ENCODE measurements around the gene AATF. TPM values are rescaled to one million over a fixed set of nuclear protein-coding genes. Genes with fewer than 3 reads are reported as not detected.

The AATF gene
- total and polyA plus RNA-seq, 2 of the 8 experiments (the other 6 are each of a cell fraction or from before 2014, with no cell fraction given), result 20.1 to 62.8 TPM

- Histone ChIP-seq H3K14ac (ENCODE audit: insufficient read length) (no peak overlapping the region), H2BK20ac (ENCODE audit: low read length) (no peak overlapping the region), H3K56ac (replicated peaks; ENCODE audit: insufficient read length, low read depth, low read length) (no peak overlapping the region), H4K20me1 (replicated peaks in 1 of 2; ENCODE audit: control insufficient read depth in 1 of 2, insufficient read depth in 2 of 2, low read length in 2 of 2) (no peaks in the 10 kb centered on the region), H4K5ac (ENCODE audit: insufficient read length, low read depth, low read length) (no peak overlapping the region), H4K8ac (ENCODE audit: extremely low read depth, insufficient read depth, low read length) (no peak overlapping the region), H3K4me3 (ENCODE audit: extremely low read depth in 1 of 4, insufficient read depth in 2 of 4, low read depth in 3 of 4, low read length in 4 of 4) (no peak overlapping the region), H3K9ac (replicated peaks in 1 of 4; ENCODE audit: extremely low read depth in 1 of 4, low read depth in 3 of 4, low read length in 3 of 4) (no peak overlapping the region), H2AFZ (ENCODE audit: low read length) (no peak overlapping the region), H2BK120ac (replicated peaks; ENCODE audit: low read depth, low read length) (no peak overlapping the region), H4K91ac (replicated peaks; ENCODE audit: insufficient read length, low read length) (no peak overlapping the region), H2BK5ac (ENCODE audit: low read depth, low read length) (no peak overlapping the region), H3K79me1 (ENCODE audit: low read depth, low read length) (no peaks in the 10 kb centered on the region), H3K4me2 (ENCODE audit: insufficient read depth in 1 of 2, low read depth in 2 of 2, low read length in 2 of 2) (no peak overlapping the region), H3K18ac (ENCODE audit: extremely low read depth, low read length) (no peak overlapping the region), H2BK15ac (ENCODE audit: low read length) (no peak overlapping the region), H3K27ac (ENCODE audit: low read depth, low read length) (no peak overlapping the region), H3K27me3 (replicated peaks in 1 of 4; ENCODE audit: control insufficient read depth in 3 of 4, extremely low read depth in 1 of 4, insufficient read depth in 3 of 4, low read length in 3 of 4) (no peaks in the 10 kb centered on the region), H3K79me2 (ENCODE audit: control insufficient read depth in 1 of 2, insufficient read depth in 2 of 2, low read length in 2 of 2) (no peaks in the 10 kb centered on the region), H3K4ac (replicated peaks; ENCODE audit: insufficient read length, low read depth, low read length) (no peak overlapping the region), H3K9me3 (ENCODE audit: insufficient read depth in 2 of 2, low read depth in 1 of 2, low read length in 1 of 2) (no peaks in the 10 kb centered on the region; a peak in 1 of 4 replicates), H3K23me2 (ENCODE audit: low read depth, low read length) (no peaks in the 10 kb centered on the region; the same call in 1 of the 2 replicates), H3K23ac (ENCODE audit: insufficient read length) (no peak overlapping the region), H2BK12ac (ENCODE audit: low read depth, low read length) (no peak overlapping the region), H3K4me1 (replicated peaks in 1 of 4; ENCODE audit: control insufficient read depth in 3 of 4, insufficient read depth in 4 of 4, low read length in 3 of 4) (no peaks in the 10 kb centered on the region), H3K36me3 (ENCODE audit: control insufficient read depth in 2 of 4, insufficient read depth in 4 of 4, low read length in 3 of 4) (peaks cover 2 to 32% (median 13%) of the 10 kb centered on the region in 4 experiments; a peak in 5 of 8 replicates), H2AK5ac (ENCODE audit: low read depth, low read length) (no peak overlapping the region)
- POLR2A ChIA-PET (ENCODE audit: partially characterized antibody), result no interaction called here
- DNase-seq (ENCODE audit: low read depth in 1 of 2, low spot score in 2 of 2) (no peak), FAIRE-seq (no peak)
- CTCF ChIA-PET (ENCODE audit: partially characterized antibody), result interaction anchor here (0.8 kb wide), 1 partner anchor 38 kb away, joined by 3 read pairs; no protein-coding TSS in a partner anchor
- WGBS, 2 experiments (ENCODE audit: extremely low coverage in 1 of 2, insufficient coverage in 1 of 2, insufficient read length in 1 of 2, insufficient replicate concordance in 2 of 2, low coverage in 1 of 2, low lambda C conversion rate in 2 of 2, missing lambda C conversion rate in 1 of 2), result 100% methylated on average over 2 of the region's 2 CpGs; no CpG with 5 or more reads in 1 of the 2 experiments
- no peak for TF ChIP-seq RAD21 (IDR thresholded peaks at IDR 0.05 in 1 of 2, conservative IDR thresholded peaks at IDR 0.05 in 1 of 2; ENCODE audit: low read depth in 2 of 2, low read length in 2 of 2)
Measured at GRCh38 chr17:36999471-36999870, 50.7 kb downstream of the AATF start.

Measured in H1 (cell line).